Measurements from ENCODE around the gene MOV10. TPM values are rescaled to one million over a fixed set of nuclear protein-coding genes. Genes with fewer than 3 reads are reported as not detected.

The MOV10 gene
- total and polyA plus RNA-seq, 9 of the 15 experiments (the other 6 are each of a cell fraction or from before 2014, with no cell fraction given): 16.7 to 105 (median 49.5) TPM

DNA sequence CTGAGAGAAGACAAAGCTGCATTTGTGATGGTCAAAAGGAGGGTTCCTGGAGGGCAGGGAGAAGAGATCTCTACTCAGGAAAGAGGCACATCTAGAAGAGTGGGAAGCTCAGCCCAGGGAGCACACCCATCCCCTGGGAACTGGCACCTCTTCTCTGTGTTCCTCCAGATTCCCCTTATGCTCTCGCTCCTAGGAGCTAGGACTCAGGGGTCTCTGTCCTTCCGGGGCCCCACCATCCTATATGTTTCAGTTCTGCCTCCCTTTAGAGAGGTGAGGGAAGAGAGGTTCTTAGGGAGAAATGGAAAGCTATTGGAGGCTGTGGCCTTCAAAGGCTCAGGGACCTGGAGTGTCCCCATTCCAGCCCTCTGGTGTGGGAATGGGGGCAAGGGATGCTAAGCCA lies 45.2 kb downstream of the MOV10 start:
- H3K9me1 ChIP-seq (ENCODE audit: control insufficient read depth, insufficient read depth, low read length): no peaks in the 10 kb centered on the region
- intact Hi-C loops (cut with micrococcal nuclease): loop anchor here (5.0 to 10.0 kb wide), 3 partner anchors 238 to 958 kb away; partner anchors contain the start of gene SLC16A1
- no peaks in the 10 kb centered on the region for H3K36me3 ChIP-seq (ENCODE audit: control insufficient read depth, insufficient read depth, low read length)
- H3K27me3 ChIP-seq (ENCODE audit: control insufficient read depth in 2 of 2, insufficient read depth in 2 of 2, low read length in 2 of 2): peaks cover 11 to 39% of the 10 kb centered on the region in 2 experiments; a peak in 4 of 5 replicates
- H2AFZ ChIP-seq (ENCODE audit: low read depth, low read length): no peak overlapping the region
- no peak for TF ChIP-seq ZNF584 (CRISPR knock-in tag; IDR thresholded peaks at IDR 0.05; ENCODE audit: low read depth)
- TF ChIP-seq ILK (tag; IDR thresholded peaks at IDR 0.05; ENCODE audit: borderline replicate concordance, low read depth): no peak
- TF ChIP-seq ZNF695 (CRISPR knock-in tag; IDR thresholded peaks at IDR 0.05): no peak
- TF ChIP-seq EGR1 (conservative IDR thresholded peaks at IDR 0.05): no peak
- no peak for TF ChIP-seq ZSCAN32 (CRISPR knock-in tag; IDR thresholded peaks at IDR 0.05)
- TF ChIP-seq TAF7 (tag; IDR thresholded peaks at IDR 0.05): no peak
- FAIRE-seq (no peak), DNase-seq (ENCODE audit: extremely low read depth in 1 of 4, low spot score in 3 of 4) (no peak), ATAC-seq (no peak)
- H3K4me1 ChIP-seq (replicated peaks in 1 of 2; ENCODE audit: control insufficient read depth in 2 of 2, insufficient read depth in 2 of 2, low read length in 2 of 2): peaks cover 10 to 34% of the 10 kb centered on the region in 2 experiments
- no peak overlapping the region for H3K4me2 ChIP-seq (ENCODE audit: insufficient read depth, low read length)
- ChIA-PET POLR2A (interaction anchor here (0.7 to 2.0 kb wide), 5 partner anchors 10 to 353 kb away, joined by 3 to 7 read pairs (median 3); no protein-coding TSS in a partner anchor), CTCF (ENCODE audit: low intra/inter-chr PET ratio) (interaction anchor here (0.6 to 5.1 kb wide), 2 partner anchors 84 to 1540 kb away, joined by 3 to 109 read pairs; no protein-coding TSS in a partner anchor)
- no peaks in the 10 kb centered on the region for H3K9me3 ChIP-seq (replicated peaks; ENCODE audit: control insufficient read depth, insufficient read depth, low read depth, low read length)
- H3K27ac ChIP-seq (ENCODE audit: extremely low read depth, low read depth, low read length): no peak overlapping the region
- BruUV-seq (replicated peaks): no TSS peak
- H3K79me2 ChIP-seq (ENCODE audit: control insufficient read depth, insufficient read depth, low read length): no peaks in the 10 kb centered on the region
- in situ Hi-C loops (cut with MboI): loop anchor here (5.0 kb wide), 3 partner anchors 38 to 323 kb away; no protein-coding TSS in a partner anchor
- no peaks in the 10 kb centered on the region for H4K20me1 ChIP-seq (replicated peaks; ENCODE audit: control insufficient read depth, insufficient read depth, low read length)
- 5% methylated on average over 2 of the region's 2 CpGs for WGBS (ENCODE audit: insufficient coverage, low coverage, missing lambda C conversion rate)
- H3K4me3 ChIP-seq: no peak overlapping the region
- H3K9ac ChIP-seq (ENCODE audit: insufficient read depth in 1 of 2, low read depth in 2 of 2, low read length in 2 of 2): no peak overlapping the region
